Breast epithelium (tissue), 4 donors: ENCODE results near the gene PDE4C. TPM values are rescaled to one million over a fixed set of nuclear protein-coding genes. Genes with fewer than 3 reads are reported as not detected.

Source experiments
- DNase-seq, 2 donors: peaks; one replicate each; pipeline ENCODE4 v3.0.0-alpha.2; 2019; ENCODE audit warnings: low spot score in 2 of 2
- H3K27ac ChIP-seq, 2 donors: fragments of 200-600 bp; sonication (generic) in 1 of 2; one replicate each; pipeline ENCODE4 v1.5.1; 2016 to 2019; ENCODE audit warnings: mild to moderate bottlenecking in 1 of 2
- H3K27me3 ChIP-seq, 2 donors: fragments of 200-600 bp; sonication (generic) in 1 of 2; one replicate each; pipeline versions ENCODE4 v1.5.1 to v1.6.0; 2017 to 2019; ENCODE audit warnings: control low read depth in 1 of 2, mild to moderate bottlenecking in 1 of 2
- H3K36me3 ChIP-seq: fragments of 200-600 bp; one replicate; pipeline ENCODE4 v1.5.1; 2019
- H3K4me1 ChIP-seq, 2 donors: fragments of 200-600 bp; sonication (generic); one replicate each; pipeline ENCODE4 v1.5.1; 2016 to 2019; ENCODE audit warnings: control low read depth in 1 of 2
- H3K4me3 ChIP-seq, 3 donors: fragments of 200-600 bp; sonication (generic); 1 replicate in 2 of 3; 2 replicates in 1 of 3; pipeline ENCODE4 v1.5.1; 2016 to 2019; ENCODE audit warnings: mild to moderate bottlenecking in 3 of 3, moderate library complexity in 2 of 3
- H3K9me3 ChIP-seq, 2 donors: fragments of 200-600 bp; sonication (generic) in 1 of 2; one replicate each; pipeline ENCODE4 v1.5.1; 2016 to 2019; ENCODE audit warnings: control low read depth in 1 of 2
- POLR2A ChIP-seq: fragments of 450-650 bp; IDR thresholded peaks from one replicate; pipeline ENCODE4 v1.6.1; 2016; ENCODE audit warnings: antibody characterized with exemption, mild to moderate bottlenecking, moderate library complexity
- POLR2AphosphoS5 ChIP-seq, 3 donors: sonication (generic); formaldehyde crosslinking; IDR thresholded peaks; one replicate each; pipeline ENCODE4 v1.6.1; 2017; ENCODE audit warnings: antibody characterized with exemption in 3 of 3
- intact Hi-C: fragments of 100-400 bp; cut with DNase I; formaldehyde crosslinking; loops from one replicate; pipeline ENCODE4 v1.15.1; 2023; ENCODE audit warnings: low total_unique reads
- total RNA-seq, 3 donors: library from RNA; depleted of rRNA; stranded (reverse); fragments of >200 nt; gene quantifications; one replicate each; pipeline ENCODE4 v1.1.0, GENCODE V29; 2016
- TF ChIP-seq, protein P1 (sequence below), 3 donors: fragments of 450-650 bp; IDR thresholded peaks; one replicate each; pipeline ENCODE4 v1.5.1; 2016 to 2017; ENCODE audit warnings: antibody characterized with exemption in 3 of 3, mild to moderate bottlenecking in 3 of 3, moderate library complexity in 3 of 3

PDE4C gene
- total RNA-seq, 3 donors from 2014 or later: 0.33 to 1.3 TPM; not detected in 1

DNA sequence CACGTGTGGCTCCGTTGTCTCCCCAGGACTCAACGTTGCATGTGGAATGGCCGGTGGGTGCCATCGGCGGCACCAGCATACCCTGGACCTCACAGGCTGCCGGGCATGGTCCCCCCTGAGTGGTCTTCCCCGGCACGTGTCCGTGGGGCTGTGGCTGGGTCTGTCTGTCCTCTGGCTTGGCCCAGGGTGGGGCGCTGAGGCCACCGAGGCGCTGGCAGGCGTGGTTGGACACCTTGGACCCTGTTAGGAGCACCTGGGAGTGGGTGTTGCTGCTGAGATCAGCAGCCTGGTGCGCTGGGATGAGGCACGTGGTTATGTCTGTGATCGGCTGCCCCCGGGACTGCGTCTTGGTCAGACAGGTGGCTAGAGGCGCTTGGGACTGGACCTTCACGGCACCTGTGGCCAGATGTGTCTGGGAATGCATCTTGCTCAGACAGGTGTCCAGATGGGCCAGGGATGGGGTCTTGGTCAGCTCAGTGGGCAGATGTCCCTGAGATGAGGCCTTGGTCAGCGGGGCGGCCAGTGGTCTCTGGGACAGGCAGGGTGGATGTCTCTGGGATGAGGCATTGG lies 38.8 kb upstream of the PDE4C start:
- Histone ChIP-seq H3K9me3 (no peaks in the 10 kb centered on the region), H3K4me1 (no peaks in the 10 kb centered on the region), H3K27ac (no peak overlapping the region), H3K4me3 (no peak overlapping the region), H3K36me3 (peaks cover 5% of the 10 kb centered on the region), H3K27me3 (no peaks in the 10 kb centered on the region)
- TF ChIP-seq POLR2A: no peak
- TF ChIP-seq, protein P1, sequence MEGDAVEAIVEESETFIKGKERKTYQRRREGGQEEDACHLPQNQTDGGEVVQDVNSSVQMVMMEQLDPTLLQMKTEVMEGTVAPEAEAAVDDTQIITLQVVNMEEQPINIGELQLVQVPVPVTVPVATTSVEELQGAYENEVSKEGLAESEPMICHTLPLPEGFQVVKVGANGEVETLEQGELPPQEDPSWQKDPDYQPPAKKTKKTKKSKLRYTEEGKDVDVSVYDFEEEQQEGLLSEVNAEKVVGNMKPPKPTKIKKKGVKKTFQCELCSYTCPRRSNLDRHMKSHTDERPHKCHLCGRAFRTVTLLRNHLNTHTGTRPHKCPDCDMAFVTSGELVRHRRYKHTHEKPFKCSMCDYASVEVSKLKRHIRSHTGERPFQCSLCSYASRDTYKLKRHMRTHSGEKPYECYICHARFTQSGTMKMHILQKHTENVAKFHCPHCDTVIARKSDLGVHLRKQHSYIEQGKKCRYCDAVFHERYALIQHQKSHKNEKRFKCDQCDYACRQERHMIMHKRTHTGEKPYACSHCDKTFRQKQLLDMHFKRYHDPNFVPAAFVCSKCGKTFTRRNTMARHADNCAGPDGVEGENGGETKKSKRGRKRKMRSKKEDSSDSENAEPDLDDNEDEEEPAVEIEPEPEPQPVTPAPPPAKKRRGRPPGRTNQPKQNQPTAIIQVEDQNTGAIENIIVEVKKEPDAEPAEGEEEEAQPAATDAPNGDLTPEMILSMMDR (IDR thresholded peaks at IDR 0.05): no peak
- TF ChIP-seq POLR2AphosphoS5 (IDR thresholded peaks at IDR 0.05): no peak
- DNase-seq: no peak
- intact Hi-C loops: loop anchor here (10.0 kb wide), 1 partner anchor 150 kb away; the partner anchor contains the start of gene SSBP4

GRCh38 chr19:18264137-18264854 lies 38.1 kb upstream of the PDE4C start:
- no peak for DNase-seq
- Histone ChIP-seq H3K4me1 (no peaks in the 10 kb centered on the region), H3K36me3 (peaks cover 5% of the 10 kb centered on the region), H3K27ac (no peak overlapping the region), H3K27me3 (no peaks in the 10 kb centered on the region), H3K4me3 (no peak overlapping the region), H3K9me3 (no peaks in the 10 kb centered on the region)
- no peak for TF ChIP-seq POLR2AphosphoS5 (IDR thresholded peaks at IDR 0.05)
- TF ChIP-seq POLR2A: no peak
- intact Hi-C loops: loop anchor here (10.0 kb wide), 1 partner anchor 151 kb away; the partner anchor contains the start of gene SSBP4

- no peaks in the 10 kb centered on the region for H3K4me1 ChIP-seq
- peaks cover 5% of the 10 kb centered on the region for H3K36me3 ChIP-seq
- TF ChIP-seq, protein P1 (IDR thresholded peaks at IDR 0.05): no peak
- TF ChIP-seq POLR2AphosphoS5 (IDR thresholded peaks at IDR 0.05): no peak
- no peak for TF ChIP-seq POLR2A
- intact Hi-C loops: loop anchor here (10.0 kb wide), 1 partner anchor 151 kb away; the partner anchor contains the start of gene SSBP4
- no peak overlapping the region for H3K27ac ChIP-seq
- no peaks in the 10 kb centered on the region for H3K9me3 ChIP-seq
- no peak overlapping the region for H3K4me3 ChIP-seq
- H3K27me3 ChIP-seq: no peaks in the 10 kb centered on the region
- DNase-seq: no peak
Measured at GRCh38 chr19:18263324-18264136, 37.3 kb upstream of the PDE4C start.

- H3K27ac ChIP-seq: no peak overlapping the region
- H3K36me3 ChIP-seq: peaks cover 5% of the 10 kb centered on the region
- intact Hi-C loops: loop anchor here (10.0 kb wide), 1 partner anchor 152 kb away; the partner anchor contains the start of gene SSBP4
- H3K9me3 ChIP-seq: no peaks in the 10 kb centered on the region
- no peak overlapping the region for H3K4me3 ChIP-seq
- no peak for DNase-seq
- H3K27me3 ChIP-seq: no peaks in the 10 kb centered on the region
- TF ChIP-seq, protein P1 (IDR thresholded peaks at IDR 0.05): no peak
- no peak for TF ChIP-seq POLR2AphosphoS5 (IDR thresholded peaks at IDR 0.05)
- no peak for TF ChIP-seq POLR2A
- no peaks in the 10 kb centered on the region for H3K4me1 ChIP-seq
Measured at GRCh38 chr19:18262917-18263316, 36.7 kb upstream of the PDE4C start.

DNA sequence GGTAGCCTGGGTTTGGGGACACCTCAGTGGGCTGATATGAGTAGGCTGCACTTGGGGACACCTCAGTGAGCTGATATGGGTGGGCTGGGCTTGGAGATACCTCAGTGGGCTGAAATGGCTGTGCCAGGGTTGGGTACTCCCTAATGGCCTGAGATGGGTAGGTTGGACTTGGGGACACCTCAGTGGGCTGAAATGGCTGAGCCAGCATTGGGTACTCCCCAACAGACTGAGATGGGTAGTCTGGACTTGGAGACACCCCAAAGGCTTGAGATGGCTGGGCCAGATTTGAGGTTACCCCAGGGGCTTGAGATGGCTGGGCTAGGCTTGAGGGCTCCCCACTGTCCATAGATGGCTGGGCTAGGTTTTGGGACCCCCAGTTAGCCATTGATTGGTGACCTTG lies 35.9 kb upstream of the PDE4C start:
- H3K36me3 ChIP-seq: peaks cover 11% of the 10 kb centered on the region
- no peak overlapping the region for H3K4me3 ChIP-seq
- no peak for DNase-seq
- H3K27me3 ChIP-seq: no peaks in the 10 kb centered on the region
- H3K4me1 ChIP-seq: no peaks in the 10 kb centered on the region
- H3K9me3 ChIP-seq: no peaks in the 10 kb centered on the region
- intact Hi-C loops: loop anchor here (10.0 kb wide), 1 partner anchor 153 kb away; the partner anchor contains the start of gene SSBP4
- H3K27ac ChIP-seq: no peak overlapping the region
- TF ChIP-seq, protein P1 (IDR thresholded peaks at IDR 0.05): no peak
- TF ChIP-seq POLR2A (no peak), POLR2AphosphoS5 (IDR thresholded peaks at IDR 0.05) (no peak)
